Measurements from ENCODE around the gene NUBP2. TPM values are rescaled to one million over a fixed set of nuclear protein-coding genes. Genes with fewer than 3 reads are reported as not detected.

The NUBP2 gene
- total and polyA plus RNA-seq, 2 donors (not counting 3 experiments of a cell fraction or from before 2014, with no cell fraction given), result 55.0 to 69.6 TPM

- TF ChIP-seq JUN (IDR thresholded peaks at IDR 0.05; ENCODE audit: borderline replicate concordance, insufficient read depth, insufficient read length, low read depth), result no peak
- TF ChIP-seq CTCF (IDR thresholded peaks at IDR 0.05; ENCODE audit: extremely low read depth in 1 of 2, insufficient read depth in 1 of 2, low read depth in 1 of 2, low read length in 2 of 2), result peak; percentile 83 to 86
- peak; percentile 51 for TF ChIP-seq MAX (IDR thresholded peaks at IDR 0.05; ENCODE audit: insufficient read depth, insufficient read length)
- TF ChIP-seq POLR2AphosphoS5 (IDR thresholded peaks at IDR 0.05; ENCODE audit: insufficient read depth, low read depth, low read length), result peak; percentile 91
- TF ChIP-seq POLR2A (IDR thresholded peaks at IDR 0.05; ENCODE audit: low read depth, low read length), result peak; percentile 86
- peak; percentile 28 for TF ChIP-seq MYC (IDR thresholded peaks at IDR 0.05; ENCODE audit: low read depth, low read length)
- H2AFZ ChIP-seq (ENCODE audit: low read depth, low read length), result peak within 1 kb of the TSS; percentile 46
- dilution Hi-C loops (cut with MboI; ENCODE audit: extremely low pct_ligation_motif_present, low sequenced_read_pairs), result no loop called here
- POLR2A ChIA-PET, result interaction anchor here (0.7 to 1.4 kb wide), 2 partner anchors 9 kb away, joined by 3 to 6 read pairs; partner anchors contain the start of genes NUBP2 and SPSB3
- H3K9me1 ChIP-seq (replicated peaks; ENCODE audit: control insufficient read depth, extremely low read depth, insufficient read depth, low read length), result no peaks in the 10 kb centered on the region
- DNase-seq (ENCODE audit: low read depth, low spot score) (peak; percentile 71), FAIRE-seq (peak; percentile 47)
- peak within 1 kb of the TSS; percentile 80 for H3K9ac ChIP-seq (replicated peaks; ENCODE audit: extremely low read depth, insufficient read depth, low read length)
- no peaks in the 10 kb centered on the region for H4K20me1 ChIP-seq (replicated peaks; ENCODE audit: control insufficient read depth, extremely low read depth, insufficient read depth, low read length)
- peaks cover 19% of the 10 kb centered on the region for H3K4me1 ChIP-seq (ENCODE audit: control insufficient read depth, extremely low read depth, insufficient read depth, low read length)
- H3K27ac ChIP-seq (ENCODE audit: insufficient read depth, low read depth, low read length), result peak within 1 kb of the TSS; percentile 41
- H3K27me3 ChIP-seq (ENCODE audit: control insufficient read depth in 2 of 2, insufficient read depth in 2 of 2, low read length in 2 of 2), result no peaks in the 10 kb centered on the region
- no peaks in the 10 kb centered on the region for H3K9me3 ChIP-seq (replicated peaks; ENCODE audit: control insufficient read depth, insufficient read depth, low read length)
- peak within 1 kb of the TSS; percentile 26 to 83 (median 54) for H3K4me3 ChIP-seq (replicated peaks in 1 of 3; ENCODE audit: insufficient read depth in 1 of 3, low read depth in 1 of 3, low read length in 3 of 3)
- intact Hi-C loops (cut with micrococcal nuclease), result loop anchor here (1.0 kb wide), 1 partner anchor 9 kb away; the partner anchor contains the start of genes NUBP2 and SPSB3
- peak within 1 kb of the TSS; percentile 72 for H3K4me2 ChIP-seq (ENCODE audit: insufficient read depth, low read length)
- H3K79me2 ChIP-seq (ENCODE audit: control insufficient read depth, insufficient read depth, low read length), result peaks cover 17% of the 10 kb centered on the region
- BruUV-seq (replicated peaks), result no TSS peak
- peaks cover 0 to 34% of the 10 kb centered on the region in 2 experiments for H3K36me3 ChIP-seq (ENCODE audit: control insufficient read depth in 2 of 2, extremely low read depth in 1 of 2, insufficient read depth in 2 of 2, low read length in 2 of 2)
- CTCF ChIA-PET, result interaction anchor here (0.7 to 2.0 kb wide), 6 partner anchors 8 to 67 kb away, joined by 3 to 16 read pairs (median 6); partner anchors contain the start of genes MAPK8IP3, NUBP2 and SPSB3
Measured at GRCh38 chr16:1772908-1773702, 9.7 kb upstream of the NUBP2 start, which contains the start of gene MRPS34. Gene MRPS34 (minus strand): TSS chr16:1773134. CDS start chr16:1773119, 15 bp downstream.
